GM18520 (cell line): ENCODE data around the gene RPP25.
A peak's percentile ranks its signal among the peaks of the same experiment; 100 is the strongest.

Experiments used
- ATAC-seq: cut with Tn5 transposase; IDR thresholded peaks from one replicate; pipeline ENCODE4 v1.9.1; 2021; ENCODE audit not compliant: unreplicated experiment

The RPP25 gene

GRCh38 chr15:74956648-74957475, at the start of gene RPP25:
RPP25 (minus strand) TSS chr15:74956772; CDS start chr15:74956583, 189 bp downstream.
- peak; percentile 52 for ATAC-seq

GRCh38 chr15:75002398-75002797, 45.8 kb upstream of the RPP25 start:
- no peak for ATAC-seq

GRCh38 chr15:75001310-75001709, 44.7 kb upstream of the RPP25 start:
- ATAC-seq = no peak

GRCh38 chr15:74997543-74997942, 41.0 kb upstream of the RPP25 start:
- ATAC-seq = no peak

GRCh38 chr15:74997141-74997540, 40.6 kb upstream of the RPP25 start:
- ATAC-seq = no peak

GRCh38 chr15:74995779-74996765, 39.5 kb upstream of the RPP25 start:
- no peak for ATAC-seq

GRCh38 chr15:74995182-74995778, 38.7 kb upstream of the RPP25 start, which contains the start of gene SCAMP5:
SCAMP5 (plus strand) TSS chr15:74995563; CDS start chr15:75011840, 16,277 bp downstream.
- ATAC-seq = peak; percentile 73

- ATAC-seq = no peak
Measured at GRCh38 chr15:74994685-74995084, 38.1 kb upstream of the RPP25 start.

- ATAC-seq = no peak
Measured at GRCh38 chr15:74994236-74994635, 37.7 kb upstream of the RPP25 start.

- no peak for ATAC-seq
Measured at GRCh38 chr15:74992619-74993018, 36.0 kb upstream of the RPP25 start.

GRCh38 chr15:74989527-74989926, 33.0 kb upstream of the RPP25 start:
- no peak for ATAC-seq

- ATAC-seq = no peak
Measured at GRCh38 chr15:74988007-74988800, 31.6 kb upstream of the RPP25 start.

- no peak for ATAC-seq
Measured at GRCh38 chr15:74983725-74984231, 27.2 kb upstream of the RPP25 start.

GRCh38 chr15:74982183-74982582, 25.6 kb upstream of the RPP25 start:
- no peak for ATAC-seq

GRCh38 chr15:74978503-74978902, 21.9 kb upstream of the RPP25 start:
- no peak for ATAC-seq

- no peak for ATAC-seq
Measured at GRCh38 chr15:74978077-74978476, 21.5 kb upstream of the RPP25 start.

- ATAC-seq = no peak
Measured at GRCh38 chr15:74977599-74977998, 21.0 kb upstream of the RPP25 start.

GRCh38 chr15:74976159-74976558, 19.6 kb upstream of the RPP25 start:
- ATAC-seq = no peak

GRCh38 chr15:74967670-74968069, 11.1 kb upstream of the RPP25 start:
- ATAC-seq = no peak

- ATAC-seq = no peak
Measured at GRCh38 chr15:74964794-74965193, 8.2 kb upstream of the RPP25 start.
